ENCODE results near the gene EPHA2.

Gene EPHA2

GRCh38 chr1:16126160-16126559 lies 29.7 kb downstream of the EPHA2 start:
- Histone ChIP-seq H3K79me2 (ENCODE audit: insufficient read depth, low read length) (no peaks in the 10 kb centered on the region), H3K4me2 (ENCODE audit: low read depth, low read length, poor library complexity, severe bottlenecking) (no peak overlapping the region), H3F3A (ENCODE audit: insufficient read depth) (no peaks in the 10 kb centered on the region)

GRCh38 chr1:16125483-16125882 lies 30.4 kb downstream of the EPHA2 start:
- H3K9ac ChIP-seq (ENCODE audit: low read length), result no peak overlapping the region
- H3K27me3 ChIP-seq (ENCODE audit: low read length), result no peaks in the 10 kb centered on the region
- no peak overlapping the region for H3K27ac ChIP-seq (ENCODE audit: low read depth, low read length)
- no peak overlapping the region for H3K4me2 ChIP-seq (ENCODE audit: low read depth, low read length, poor library complexity, severe bottlenecking)
- H2AFZ ChIP-seq (ENCODE audit: low read depth, low read length, severe bottlenecking), result no peak overlapping the region
- no peaks in the 10 kb centered on the region for H3F3A ChIP-seq (ENCODE audit: insufficient read depth)
- H4K20me1 ChIP-seq (ENCODE audit: low read depth, low read length), result no peaks in the 10 kb centered on the region
- no peaks in the 10 kb centered on the region for H3K79me2 ChIP-seq (ENCODE audit: insufficient read depth, low read length)
- H3K9me3 ChIP-seq (ENCODE audit: insufficient read depth, low read length), result no peaks in the 10 kb centered on the region
- H3K36me3 ChIP-seq (ENCODE audit: low read length), result no peaks in the 10 kb centered on the region
- no peaks in the 10 kb centered on the region for H3K9me2 ChIP-seq (replicated peaks; ENCODE audit: insufficient read depth, low read length)
- no peak overlapping the region for H3K4me3 ChIP-seq (ENCODE audit: insufficient read depth, low read length, poor library complexity, severe bottlenecking)
- TF ChIP-seq CTCF (IDR thresholded peaks at IDR 0.05; ENCODE audit: insufficient read depth, low read length, poor library complexity, severe bottlenecking) (no peak), EZH2phosphoT487 (conservative IDR thresholded peaks at IDR 0.05; ENCODE audit: low read length) (no peak)

More at GRCh38 chr1:16126160-16126559, 29.7 kb downstream of the EPHA2 start:
- Histone ChIP-seq H2AFZ (ENCODE audit: low read depth, low read length, severe bottlenecking) (no peak overlapping the region), H3K27ac (ENCODE audit: low read depth, low read length) (no peak overlapping the region), H3K36me3 (ENCODE audit: low read length) (no peaks in the 10 kb centered on the region), H3K9me3 (ENCODE audit: insufficient read depth, low read length) (no peaks in the 10 kb centered on the region), H4K20me1 (ENCODE audit: low read depth, low read length) (no peaks in the 10 kb centered on the region), H3K4me3 (ENCODE audit: insufficient read depth, low read length, poor library complexity, severe bottlenecking) (no peak overlapping the region), H3K9ac (ENCODE audit: low read length) (no peak overlapping the region), H3K9me2 (replicated peaks; ENCODE audit: insufficient read depth, low read length) (no peaks in the 10 kb centered on the region), H3K27me3 (ENCODE audit: low read length) (no peaks in the 10 kb centered on the region)
- TF ChIP-seq CTCF (IDR thresholded peaks at IDR 0.05; ENCODE audit: insufficient read depth, low read length, poor library complexity, severe bottlenecking), result no peak
- TF ChIP-seq EZH2phosphoT487 (conservative IDR thresholded peaks at IDR 0.05; ENCODE audit: low read length), result no peak

GRCh38 chr1:16125088-16125470 lies 30.8 kb downstream of the EPHA2 start:
- no peak overlapping the region for H3K9ac ChIP-seq (ENCODE audit: low read length)
- no peaks in the 10 kb centered on the region for H3K9me3 ChIP-seq (ENCODE audit: insufficient read depth, low read length)
- TF ChIP-seq CTCF (IDR thresholded peaks at IDR 0.05; ENCODE audit: insufficient read depth, low read length, poor library complexity, severe bottlenecking), result no peak
- TF ChIP-seq EZH2phosphoT487 (conservative IDR thresholded peaks at IDR 0.05; ENCODE audit: low read length), result no peak
- no peaks in the 10 kb centered on the region for H3K36me3 ChIP-seq (ENCODE audit: low read length)
- H3F3A ChIP-seq (ENCODE audit: insufficient read depth), result no peaks in the 10 kb centered on the region
- H2AFZ ChIP-seq (ENCODE audit: low read depth, low read length, severe bottlenecking), result no peak overlapping the region
- no peaks in the 10 kb centered on the region for H3K27me3 ChIP-seq (ENCODE audit: low read length)
- H3K4me2 ChIP-seq (ENCODE audit: low read depth, low read length, poor library complexity, severe bottlenecking), result no peak overlapping the region
- no peak overlapping the region for H3K27ac ChIP-seq (ENCODE audit: low read depth, low read length)
- no peak overlapping the region for H3K4me3 ChIP-seq (ENCODE audit: insufficient read depth, low read length, poor library complexity, severe bottlenecking)
- no peaks in the 10 kb centered on the region for H3K9me2 ChIP-seq (replicated peaks; ENCODE audit: insufficient read depth, low read length)
- H3K79me2 ChIP-seq (ENCODE audit: insufficient read depth, low read length), result no peaks in the 10 kb centered on the region
- no peaks in the 10 kb centered on the region for H4K20me1 ChIP-seq (ENCODE audit: low read depth, low read length)
